Measurements from ENCODE around the gene DCAF5. TPM values are rescaled to one million over a fixed set of nuclear protein-coding genes. Genes with fewer than 3 reads are reported as not detected.

DCAF5 gene
- total RNA-seq, 1 donor from 2014 or later = 11.5 TPM

DNA sequence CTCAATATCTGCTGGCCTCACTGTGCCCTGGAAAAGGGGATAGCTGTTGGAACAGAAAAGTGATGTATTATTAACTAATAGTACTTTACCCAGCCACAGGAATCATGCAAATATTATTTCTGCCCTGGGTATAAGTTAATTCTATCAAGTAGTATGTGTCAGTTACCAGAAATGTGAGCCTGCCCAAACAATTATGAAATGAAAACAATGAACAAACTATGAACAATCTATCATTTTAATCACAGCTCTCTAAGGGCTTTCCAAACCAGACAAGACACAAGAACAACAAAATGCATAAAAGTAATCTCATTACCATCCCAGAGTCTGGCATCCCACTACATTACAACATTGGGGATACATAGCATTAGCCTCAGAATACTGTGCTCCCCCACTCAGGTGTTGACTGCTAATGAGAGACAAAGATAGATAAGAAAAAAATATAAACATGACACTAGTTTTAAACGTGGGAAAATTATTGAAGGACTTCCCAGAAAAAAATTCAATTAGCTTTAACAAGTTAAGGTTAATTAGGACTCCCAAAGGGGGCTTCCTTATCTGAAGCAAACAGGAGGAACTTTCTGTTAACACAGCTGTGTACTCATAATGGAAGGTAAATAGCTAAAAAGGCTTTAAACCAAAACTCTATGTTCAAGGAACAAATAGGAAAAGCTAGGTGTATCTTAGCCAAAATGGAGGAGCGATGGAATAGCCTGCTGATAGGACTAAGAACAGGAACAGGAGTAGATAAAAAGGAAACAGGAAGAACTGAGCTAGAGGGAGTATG, 3.3 kb downstream of the DCAF5 start:
- no peak for DNase-seq (ENCODE audit: low read depth in 2 of 2)

GRCh38 chr14:69142101-69142500, 10.8 kb downstream of the DCAF5 start:
- no peak for DNase-seq (ENCODE audit: low read depth in 2 of 2)

DNA sequence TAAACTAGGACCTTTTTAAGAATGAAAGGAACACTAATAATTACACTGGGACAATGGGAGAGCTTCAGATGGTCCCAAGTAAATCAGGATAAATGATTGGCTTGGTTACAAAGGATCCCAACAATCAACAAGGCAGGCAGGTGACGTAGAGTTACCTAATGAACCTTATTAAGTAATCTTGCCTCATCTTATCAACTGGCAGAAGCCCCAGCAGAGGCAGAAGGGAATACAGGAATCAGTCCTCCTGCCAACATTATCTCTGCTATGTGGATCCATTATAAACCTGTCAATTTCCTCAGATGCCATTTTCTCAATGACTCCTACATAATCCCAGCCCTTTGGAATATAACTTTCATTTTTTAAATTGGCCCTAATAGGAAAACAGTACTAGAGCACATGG, 11.4 kb downstream of the DCAF5 start:
- no peak for DNase-seq (ENCODE audit: low read depth in 2 of 2)

DNA sequence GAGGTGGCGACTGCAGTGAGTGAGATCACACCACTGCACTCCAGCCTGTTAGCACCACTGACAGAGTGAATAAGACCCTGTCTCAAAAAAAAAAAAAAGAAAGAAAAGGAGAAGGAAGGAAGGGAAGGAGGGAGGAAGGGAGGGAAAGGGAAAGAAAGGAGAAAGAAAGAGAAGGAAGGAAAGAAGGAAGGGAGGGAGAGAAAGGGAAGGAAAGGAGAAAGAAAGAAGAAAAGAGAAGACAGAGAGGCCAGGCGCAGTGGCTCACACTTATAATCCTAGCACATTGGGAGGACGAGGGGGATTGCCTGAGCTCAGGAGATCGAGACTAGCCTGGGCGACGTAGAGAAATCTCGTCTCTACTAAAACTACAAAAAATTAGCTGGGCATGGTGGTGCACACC, 13.2 kb downstream of the DCAF5 start:
- no peak for DNase-seq (ENCODE audit: low read depth in 2 of 2)

- peak in 1 of 2 donors; percentile 79 for DNase-seq (ENCODE audit: low read depth in 2 of 2)
These were observed 14.9 kb downstream of the DCAF5 start for GRCh38 chr14:69137843-69138535.

DNA sequence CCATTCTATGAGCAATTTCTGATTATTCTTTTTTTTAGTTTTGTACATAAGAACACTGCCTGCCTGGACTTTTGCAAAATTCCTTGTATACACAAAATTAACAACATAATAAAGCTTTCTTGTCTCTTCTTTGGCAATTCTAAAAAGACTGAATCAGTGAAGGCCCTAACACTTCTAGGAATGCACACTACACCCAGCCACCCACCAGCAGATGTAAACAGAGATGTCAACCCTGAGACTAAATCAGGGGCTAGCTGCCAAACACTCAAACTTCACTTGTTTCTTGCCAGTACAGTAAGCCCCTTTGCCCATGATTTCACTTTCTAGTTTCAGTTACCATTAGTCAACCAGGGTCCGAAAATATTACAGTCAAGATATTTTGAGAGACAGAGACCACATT, 15.5 kb downstream of the DCAF5 start:
- no peak for DNase-seq (ENCODE audit: low read depth in 2 of 2)

GRCh38 chr14:69135133-69135532, 17.8 kb downstream of the DCAF5 start:
- no peak for DNase-seq (ENCODE audit: low read depth in 2 of 2)

DNA sequence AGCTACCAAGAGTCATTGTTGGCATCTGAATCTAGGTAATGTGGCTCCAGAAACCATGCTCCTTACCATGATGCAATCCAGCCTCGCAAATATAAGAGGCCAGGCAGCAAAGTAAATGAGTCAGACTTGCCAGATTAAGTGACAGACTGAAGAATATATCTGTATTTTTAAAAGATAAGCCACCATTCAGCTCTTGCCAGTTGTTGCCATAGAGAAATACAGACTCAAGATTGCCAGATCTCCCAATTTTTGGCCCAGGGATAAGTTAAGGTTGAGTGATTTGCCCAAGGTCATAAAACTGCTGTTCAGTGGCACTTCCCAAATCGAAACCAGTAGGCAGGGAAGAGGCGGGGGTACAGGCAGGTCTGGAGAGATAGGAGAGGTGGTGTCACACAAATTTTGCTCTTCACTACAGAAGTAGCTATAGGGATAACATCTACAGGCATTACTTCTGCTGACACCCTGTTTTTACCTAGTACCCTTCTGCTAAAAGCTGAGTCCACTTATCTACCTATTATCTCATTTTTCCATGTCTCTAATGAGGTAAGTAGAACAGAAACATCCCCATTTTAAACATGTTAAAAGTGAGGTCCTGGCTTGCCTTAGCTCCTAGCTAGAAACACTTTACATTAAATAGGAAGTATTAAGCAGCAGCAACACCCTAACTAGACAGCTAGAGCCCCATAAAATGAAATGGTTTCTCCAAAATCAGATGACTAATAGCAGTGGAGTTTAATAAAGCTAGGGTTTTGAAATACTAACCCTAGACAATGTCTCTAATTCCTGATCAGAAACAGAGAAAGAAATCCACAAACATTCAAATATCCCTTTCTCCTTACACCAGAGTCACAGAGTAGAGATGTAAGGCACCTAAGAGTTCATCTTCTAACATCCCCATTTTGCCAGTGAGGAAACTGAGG, 19.5 kb downstream of the DCAF5 start:
- DNase-seq (ENCODE audit: low read depth in 2 of 2) = peak in 1 of 2 donors; percentile 65

DNA sequence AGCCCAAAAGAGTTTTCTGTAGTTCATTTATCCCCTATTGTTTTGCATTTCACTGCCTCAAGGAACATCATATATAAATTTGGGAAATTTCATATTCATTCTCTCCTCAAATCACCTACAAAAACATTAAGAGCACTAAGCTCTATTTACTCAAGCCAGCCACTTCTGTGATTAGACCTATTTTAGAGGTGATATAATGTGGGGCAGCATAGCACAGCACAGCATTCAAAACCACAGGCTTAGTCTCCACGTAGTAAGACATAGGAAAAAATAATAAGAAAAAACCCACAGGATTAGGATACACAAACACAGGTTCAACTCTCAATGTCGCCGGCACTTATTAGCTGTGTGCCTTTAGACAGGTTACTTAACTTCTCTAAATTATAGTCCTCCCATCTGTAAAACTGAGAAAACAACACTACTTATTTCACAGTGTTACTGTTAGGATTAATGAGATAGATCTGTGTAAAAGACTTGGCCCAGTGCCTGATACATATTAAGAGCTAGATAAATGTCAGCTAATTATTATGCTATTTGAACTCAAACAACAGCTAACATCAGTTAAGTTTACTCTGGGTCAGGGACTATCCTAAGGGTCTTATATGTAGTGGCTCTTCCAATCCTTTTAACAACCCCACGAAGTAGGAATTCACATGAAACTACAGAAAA, 20.3 kb downstream of the DCAF5 start:
- DNase-seq (ENCODE audit: low read depth in 2 of 2) = no peak

- DNase-seq (ENCODE audit: low read depth in 2 of 2) = no peak
These were observed 21.7 kb downstream of the DCAF5 start for GRCh38 chr14:69131176-69131575.

DNA sequence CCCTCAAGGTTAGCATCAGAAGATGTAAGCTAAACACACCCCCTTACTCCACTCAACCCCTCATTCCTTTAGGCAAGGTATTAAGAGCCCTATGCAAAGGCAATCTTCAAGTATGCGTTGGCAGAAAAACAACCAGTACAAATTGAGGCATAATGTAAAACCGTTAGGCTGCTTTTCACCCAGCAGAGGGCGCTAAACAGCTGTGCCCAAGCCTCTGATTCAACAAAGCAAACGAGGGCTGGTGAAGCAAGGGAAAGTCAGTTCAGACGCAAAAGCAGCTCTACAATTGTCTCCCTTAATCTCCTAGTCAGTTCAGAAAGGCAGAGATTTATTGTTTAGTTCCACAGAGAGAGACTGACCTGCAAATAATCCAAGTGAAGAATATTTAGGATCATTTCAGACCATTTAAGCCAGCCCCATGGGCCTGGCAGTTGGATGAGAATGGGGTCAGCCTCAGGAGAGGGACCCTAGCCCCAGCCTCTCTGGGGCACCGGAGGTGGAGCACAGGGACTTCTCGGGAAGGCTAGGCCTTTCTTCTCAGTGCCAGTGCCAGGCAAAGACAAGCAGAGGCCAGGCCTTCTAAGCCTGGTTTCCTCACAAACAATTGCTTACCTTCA, 23.5 kb downstream of the DCAF5 start:
- peak; percentile 88 to 91 for DNase-seq (ENCODE audit: low read depth in 2 of 2)

DNA sequence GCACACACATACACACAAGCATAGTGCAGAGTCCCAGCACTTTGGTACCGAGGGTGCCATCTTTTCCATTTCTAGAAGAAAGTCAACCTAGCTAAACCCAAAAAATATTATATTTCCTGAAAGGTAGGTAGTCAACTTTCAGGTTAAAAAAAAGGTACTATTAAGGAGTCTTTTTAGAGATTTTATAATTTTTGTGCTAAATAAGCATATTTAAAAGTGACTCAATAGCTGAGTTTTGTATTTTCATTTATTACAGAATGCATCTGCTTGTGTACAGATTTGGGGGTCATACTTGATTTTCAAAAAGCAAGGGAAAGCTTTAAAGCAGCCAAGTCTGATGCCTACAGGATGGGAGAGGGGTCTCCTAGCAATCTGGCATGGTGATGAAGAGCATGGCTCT, 34.6 kb downstream of the DCAF5 start:
- DNase-seq (ENCODE audit: low read depth in 2 of 2) = no peak

- no peak for DNase-seq (ENCODE audit: low read depth in 2 of 2)
These were observed 35.7 kb downstream of the DCAF5 start for GRCh38 chr14:69117020-69117767.

DNA sequence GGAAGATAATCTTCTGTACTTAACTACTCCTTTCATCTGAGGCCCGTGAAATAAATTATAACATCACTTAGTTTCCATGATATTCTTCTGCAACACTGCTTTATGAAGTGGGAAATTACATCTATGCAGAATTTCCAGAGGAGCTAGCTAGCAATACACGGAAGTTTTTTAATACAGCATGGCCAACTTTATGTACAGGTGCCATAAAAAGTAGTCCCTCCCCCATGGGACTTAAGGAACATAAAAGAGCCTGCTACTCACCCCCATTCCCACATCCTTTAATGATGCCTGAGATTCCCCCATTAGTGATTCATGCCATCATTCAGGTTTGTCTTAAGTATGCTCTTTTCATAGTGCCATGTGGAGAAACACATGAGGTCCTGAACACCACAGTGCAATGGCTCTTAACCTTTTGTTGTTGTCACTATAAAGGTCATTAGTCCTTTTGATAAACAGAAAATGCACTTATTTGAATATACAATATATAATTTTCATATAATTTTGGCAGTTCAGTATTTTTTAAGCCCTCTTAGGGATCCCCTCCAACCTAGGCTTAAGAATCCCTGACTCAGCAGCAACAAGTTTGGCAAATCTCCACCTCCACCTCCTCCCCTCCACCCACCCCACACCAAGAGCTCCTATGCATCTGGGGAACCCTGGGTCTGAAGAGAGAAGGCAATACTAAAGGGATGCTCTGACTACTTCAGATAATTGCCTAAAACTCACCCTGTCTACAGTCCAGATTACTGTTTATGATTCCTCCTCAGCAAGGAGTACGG, 37.3 kb downstream of the DCAF5 start:
- no peak for DNase-seq (ENCODE audit: low read depth in 2 of 2)

- DNase-seq (ENCODE audit: low read depth in 2 of 2) = no peak
These were observed 38.2 kb downstream of the DCAF5 start for GRCh38 chr14:69114763-69115162.

DNA sequence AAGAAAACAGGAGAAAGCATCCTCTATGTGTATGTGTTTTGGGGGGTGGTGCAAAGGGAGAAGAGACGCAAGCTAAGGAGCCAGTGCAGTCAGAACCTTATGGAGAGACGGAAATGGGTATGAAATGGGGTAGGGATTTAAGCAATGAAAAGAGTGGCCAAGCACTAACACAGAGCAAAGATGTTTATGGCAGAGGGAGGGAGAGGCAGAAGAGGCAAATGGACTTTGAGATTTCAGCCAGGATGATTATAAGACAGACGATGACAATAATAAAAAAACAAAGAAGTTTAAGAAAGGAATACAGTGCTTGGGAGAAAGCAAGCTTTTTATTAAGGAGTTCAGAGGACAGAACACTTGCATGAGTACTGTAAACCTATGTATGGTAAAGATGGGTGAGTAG, 44.6 kb downstream of the DCAF5 start:
- no peak for DNase-seq (ENCODE audit: low read depth in 2 of 2)

- DNase-seq (ENCODE audit: low read depth in 2 of 2) = peak; percentile 75 to 82
These were observed 45.4 kb downstream of the DCAF5 start for GRCh38 chr14:69107407-69108003.

DNA sequence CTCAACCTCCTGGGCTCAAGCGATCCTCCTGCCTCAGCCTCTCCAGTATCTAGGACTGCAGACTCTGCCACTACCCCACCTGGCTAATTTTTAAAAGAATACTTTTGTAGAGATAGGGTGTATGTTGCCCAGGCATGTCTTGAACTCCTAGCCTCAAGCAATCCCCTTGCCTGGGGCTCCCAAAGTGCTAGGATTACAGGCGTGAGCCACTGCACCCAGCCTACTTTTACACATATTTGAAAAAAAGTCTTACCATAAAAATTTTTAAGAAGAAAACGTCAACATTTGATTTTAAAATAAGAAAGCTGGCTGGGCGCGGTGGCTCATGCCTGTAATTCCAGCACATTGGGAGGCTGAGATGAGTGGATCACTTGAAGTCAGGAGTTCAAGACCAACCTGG, 46.5 kb downstream of the DCAF5 start:
- no peak for DNase-seq (ENCODE audit: low read depth in 2 of 2)

- peak; percentile 59 to 86 for DNase-seq (ENCODE audit: low read depth in 2 of 2)
These were observed 47.6 kb downstream of the DCAF5 start for GRCh38 chr14:69105326-69105725.
